GM12892 (cell line): ENCODE measurements around the gene AP2A2.

Source experiments
- DNase-seq: peaks from one replicate; pipeline ENCODE4 v3.0.0; 2011; ENCODE audit not compliant: insufficient read length
- FAIRE-seq: peaks from 2 replicates; lab custom pipeline; 2011; peaks lifted over from hg19 to GRCh38; lab: Jason Lieb, UNC
- POLR2A ChIP-seq: IDR thresholded peaks from 2 replicates; pipeline ENCODE4 v1.6.1; 2011; ENCODE audit warnings: low read depth, low read length, control low read depth
- POLR2AphosphoS5 ChIP-seq: IDR thresholded peaks from 2 replicates; pipeline ENCODE4 v1.6.1; 2011; ENCODE audit warnings: low read depth, low read length, control low read depth
- TAF1 ChIP-seq: IDR thresholded peaks from 2 replicates; pipeline ENCODE4 v1.6.1; 2011; ENCODE audit warnings: low read depth, mild to moderate bottlenecking, control low read depth, low read length, borderline replicate concordance

Gene AP2A2

DNA sequence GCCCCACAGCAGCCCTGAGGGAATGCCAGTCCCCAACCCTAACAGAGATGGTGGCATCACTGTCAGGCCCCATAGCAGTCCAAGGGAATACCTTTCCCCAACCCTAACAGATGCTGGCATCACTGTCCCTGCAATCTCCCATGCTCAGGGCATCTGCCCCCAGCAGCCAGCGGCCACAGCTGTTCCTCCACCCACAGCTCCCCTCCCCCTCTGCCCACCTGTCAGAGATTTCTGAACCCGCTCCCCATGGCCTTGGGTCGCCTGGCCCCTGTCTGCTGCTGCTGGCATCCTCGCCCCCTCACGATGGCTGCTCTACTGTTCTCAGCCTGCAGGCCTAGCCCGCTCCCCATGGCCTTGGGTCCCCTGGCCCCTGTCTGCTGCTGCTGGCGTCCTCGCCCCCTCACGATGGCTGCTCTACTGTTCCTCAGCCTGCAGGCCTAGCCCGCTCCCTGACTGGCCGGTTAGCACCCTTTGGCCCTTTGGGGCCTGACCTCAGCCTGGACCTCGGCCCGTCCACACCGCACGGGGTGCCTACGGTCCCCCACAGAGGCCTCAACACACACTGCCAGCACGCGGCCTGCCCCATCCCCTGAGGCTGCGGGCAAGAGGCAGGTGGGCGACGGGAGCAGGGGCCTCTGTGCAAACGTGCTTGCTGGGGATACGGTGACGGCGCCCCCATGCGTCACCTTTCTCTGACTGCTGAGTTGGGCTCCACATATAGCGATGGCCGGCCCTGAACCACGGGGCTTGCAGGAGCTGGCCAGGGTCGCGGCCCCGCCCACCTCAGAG lies 35.8 kb upstream of the AP2A2 start:
- no peak for TF ChIP-seq POLR2AphosphoS5
- TF ChIP-seq TAF1, result no peak
- TF ChIP-seq POLR2A, result no peak
- DNase-seq (no peak), FAIRE-seq (no peak)

GRCh38 chr11:890794-891540 lies 34.7 kb upstream of the AP2A2 start:
- FAIRE-seq (no peak), DNase-seq (no peak)
- TF ChIP-seq POLR2A (no peak), POLR2AphosphoS5 (no peak), TAF1 (no peak)

- FAIRE-seq (no peak), DNase-seq (no peak)
- no peak for TF ChIP-seq POLR2AphosphoS5
- TF ChIP-seq POLR2A, result no peak
- no peak for TF ChIP-seq TAF1
Observed at GRCh38 chr11:893008-893654, 32.5 kb upstream of the AP2A2 start.

DNA sequence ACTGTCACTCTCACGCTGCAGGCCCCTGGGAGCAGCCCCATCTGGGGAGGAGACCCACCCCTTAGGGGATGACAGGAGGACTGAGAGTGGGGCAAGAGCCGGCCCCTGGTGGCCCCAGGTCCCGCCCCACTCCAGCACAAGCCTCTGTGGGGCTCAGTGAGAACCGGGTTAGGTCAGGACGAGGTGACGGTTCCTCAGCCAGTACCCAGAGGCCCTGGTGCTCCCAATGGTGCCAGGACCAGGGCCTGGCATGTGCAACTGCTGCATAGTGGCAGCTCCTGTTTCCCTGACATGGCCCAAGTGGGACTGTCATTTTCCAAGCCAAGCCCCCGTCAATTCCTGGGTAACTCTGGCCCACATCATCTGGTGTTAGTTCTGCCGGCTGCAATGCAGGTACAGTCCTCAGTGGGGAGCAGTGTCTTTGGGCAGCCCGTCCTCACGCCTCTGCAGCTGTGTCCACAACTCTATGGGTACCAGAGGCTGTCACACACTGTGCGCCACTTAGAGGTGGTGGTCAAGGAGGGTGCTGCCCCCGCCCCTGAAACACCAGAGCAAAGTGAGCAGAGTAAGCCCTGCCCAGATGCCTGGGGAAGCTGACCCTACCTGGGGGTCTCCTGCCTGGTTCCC lies 31.0 kb upstream of the AP2A2 start:
- FAIRE-seq, result no peak
- no peak for DNase-seq
- TF ChIP-seq POLR2AphosphoS5, result no peak
- TF ChIP-seq TAF1, result no peak
- TF ChIP-seq POLR2A, result no peak

- DNase-seq (no peak), FAIRE-seq (no peak)
- TF ChIP-seq POLR2A (no peak), TAF1 (no peak), POLR2AphosphoS5 (no peak)
Observed at GRCh38 chr11:895331-896110, 30.1 kb upstream of the AP2A2 start.

DNA sequence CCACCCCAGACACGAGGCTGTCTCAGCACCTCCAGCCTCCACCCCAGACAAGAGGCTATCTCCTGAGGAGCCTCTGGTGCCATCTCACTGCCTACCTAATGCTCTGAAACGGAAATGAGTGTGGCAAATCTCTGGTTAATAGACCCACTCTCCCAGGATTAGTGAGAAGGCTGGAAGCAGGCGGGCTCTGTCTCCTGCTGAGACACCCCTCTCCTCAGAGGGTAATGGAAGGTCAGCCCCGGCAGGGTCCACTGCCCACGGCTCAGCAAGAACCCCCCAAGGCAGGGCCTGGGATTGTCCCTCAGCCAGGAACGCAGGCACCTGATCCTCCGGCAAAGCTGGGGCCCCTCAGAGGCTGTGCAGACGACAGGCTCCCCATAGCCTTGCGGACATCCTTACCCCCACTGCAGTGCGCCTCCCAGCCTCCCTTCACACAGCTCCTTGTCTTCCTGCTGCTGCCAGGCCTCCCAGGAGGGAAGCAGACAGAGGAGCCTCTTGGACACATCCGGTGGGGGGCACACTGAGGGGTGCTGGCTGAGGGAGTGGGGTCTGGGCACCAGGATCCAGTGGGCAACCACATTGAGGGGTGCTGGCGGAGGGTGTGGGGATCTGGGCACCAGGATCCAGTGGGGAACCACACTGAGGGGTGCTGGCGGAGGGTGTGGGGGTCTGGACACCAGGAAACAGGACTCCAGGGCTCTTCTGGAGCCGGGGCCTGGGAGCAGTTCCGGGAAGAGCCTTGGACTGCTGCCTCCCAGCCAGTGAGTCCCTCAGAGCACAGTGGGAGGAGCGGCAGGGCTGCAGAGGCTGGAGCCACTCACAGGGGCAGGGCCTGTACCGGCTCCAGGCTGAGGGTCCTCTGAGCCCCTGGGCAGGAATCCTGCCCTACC lies 28.2 kb upstream of the AP2A2 start:
- no peak for TF ChIP-seq POLR2AphosphoS5
- TF ChIP-seq TAF1, result no peak
- TF ChIP-seq POLR2A, result no peak
- no peak for DNase-seq
- FAIRE-seq, result no peak

DNA sequence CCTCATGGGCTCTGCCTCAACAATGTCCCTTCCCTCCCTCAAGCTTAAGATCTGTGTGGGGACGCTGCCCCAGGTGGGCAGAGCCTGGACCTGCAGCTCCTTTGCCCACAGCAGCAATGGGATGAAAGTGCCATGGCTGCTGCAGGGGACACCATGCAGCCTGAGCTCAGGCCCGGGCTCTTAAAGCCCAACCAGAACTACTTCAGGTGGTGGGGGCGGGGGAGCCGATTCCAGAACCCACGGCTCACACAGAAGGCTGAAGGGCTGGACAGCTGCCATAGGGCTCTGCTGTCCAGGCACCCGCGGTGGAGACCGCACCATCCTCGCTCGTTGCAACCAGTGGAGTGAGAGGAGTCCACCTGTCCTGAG lies 27.5 kb upstream of the AP2A2 start:
- TF ChIP-seq POLR2A (no peak), POLR2AphosphoS5 (no peak), TAF1 (no peak)
- FAIRE-seq (no peak), DNase-seq (no peak)

- no peak for FAIRE-seq
- TF ChIP-seq TAF1, result no peak
- no peak for TF ChIP-seq POLR2A
- DNase-seq, result no peak
Observed at GRCh38 chr11:898540-899190, 27.0 kb upstream of the AP2A2 start.

GRCh38 chr11:899724-900123 lies 25.9 kb upstream of the AP2A2 start:
- DNase-seq, result no peak
- no peak for FAIRE-seq
- no peak for TF ChIP-seq TAF1
- TF ChIP-seq POLR2AphosphoS5, result no peak
- TF ChIP-seq POLR2A, result no peak
